H1 (cell line): Measurements from ENCODE around the gene NR2F2.

Experiments
- BACH1 ChIP-seq: IDR thresholded peaks from 2 replicates; pipeline ENCODE4 v1.6.1; 2012; ENCODE audit warnings: low read length, improper control_type of control experiment
- CEBPB ChIP-seq: IDR thresholded peaks from 2 replicates; pipeline ENCODE4 v1.6.1; 2012; ENCODE audit warnings: low read depth, low read length
- CTCF ChIP-seq, 3 experiments: IDR thresholded peaks; 1 replicate in 2 of 3; 2 replicates in 1 of 3; pipeline versions ENCODE4 v1.5.1 to v1.6.1; 2011; ENCODE audit warnings: low read length in 3 of 3, mild to moderate bottlenecking in 3 of 3, inconsistent platforms in 2 of 3, low read depth in 1 of 3, moderate library complexity in 1 of 3; ENCODE audit not compliant: insufficient read depth in 1 of 3; ENCODE audit errors: control extremely low read depth in 1 of 3
- EGR1 ChIP-seq: IDR thresholded peaks from 2 replicates; pipeline ENCODE4 v1.6.1; 2011; ENCODE audit warnings: low read depth, low read length, borderline replicate concordance
- EZH2 ChIP-seq: fragments of 200-600 bp; sonication (generic); IDR thresholded peaks from 2 replicates; pipeline ENCODE4 v1.7.1; 2012; ENCODE audit warnings: low read depth, mild to moderate bottlenecking, moderate library complexity, low read length, inconsistent platforms; ENCODE audit not compliant: severe bottlenecking
- GABPA ChIP-seq: IDR thresholded peaks from 2 replicates; pipeline ENCODE4 v1.6.1; 2011; ENCODE audit warnings: mild to moderate bottlenecking, low read length, moderate library complexity, borderline replicate concordance; ENCODE audit not compliant: insufficient read depth
- PHF8 ChIP-seq: fragments of 200-600 bp; sonication (generic); conservative IDR thresholded peaks from 2 replicates; pipeline ENCODE4 v1.7.1; 2012; ENCODE audit warnings: low read depth, mild to moderate bottlenecking, inconsistent platforms, low read length, moderate library complexity
- POLR2A ChIP-seq, 2 experiments: IDR thresholded peaks; 1 replicate in 1 of 2; 2 replicates in 1 of 2; pipeline ENCODE4 v1.6.1; 2011; ENCODE audit warnings: low read depth in 2 of 2, low read length in 2 of 2, mild to moderate bottlenecking in 2 of 2; ENCODE audit errors: control extremely low read depth in 1 of 2
- SP1 ChIP-seq: IDR thresholded peaks from 2 replicates; pipeline ENCODE4 v1.6.1; 2011; ENCODE audit warnings: low read depth, low read length
- TAF1 ChIP-seq: IDR thresholded peaks from 2 replicates; pipeline ENCODE4 v1.6.1; 2011; ENCODE audit warnings: mild to moderate bottlenecking, low read depth, low read length
- TCF12 ChIP-seq: IDR thresholded peaks from 2 replicates; pipeline ENCODE4 v1.6.1; 2011; ENCODE audit warnings: low read depth, mild to moderate bottlenecking, low read length
- USF2 ChIP-seq: IDR thresholded peaks from 2 replicates; pipeline ENCODE4 v1.6.1; 2011; ENCODE audit warnings: low read length, improper control_type of control experiment
- ZNF274 ChIP-seq: IDR thresholded peaks from 2 replicates; pipeline ENCODE4 v1.7.0; 2012; ENCODE audit warnings: low read length, borderline replicate concordance; ENCODE audit errors: extremely low read depth

- TF ChIP-seq TCF12 (no peak), CEBPB (no peak), SP1 (no peak), CTCF (IDR thresholded peaks at IDR 0.05; ENCODE audit: control extremely low read depth in 1 of 3, insufficient read depth in 1 of 3, low read depth in 1 of 3, low read length in 3 of 3) (no peak), EGR1 (no peak), GABPA (no peak), BACH1 (no peak), ZNF274 (no peak), TAF1 (no peak), POLR2A (IDR thresholded peaks at IDR 0.05; ENCODE audit: control extremely low read depth in 1 of 2, low read depth in 2 of 2, low read length in 2 of 2) (no peak), PHF8 (no peak), USF2 (no peak), EZH2 (no peak)
Measured at GRCh38 chr15:96320703-96321638, 9.5 kb upstream of the NR2F2 start.
